ENCODE results near the gene KEAP1.
A peak's percentile ranks its signal among the peaks of the same experiment; 100 is the strongest.
"Not testable (repeated sequence)": the region's sequence is repeated elsewhere in the genome, so short reads cannot be mapped to it uniquely, and the experiment has no call there.

KEAP1 gene

DNA sequence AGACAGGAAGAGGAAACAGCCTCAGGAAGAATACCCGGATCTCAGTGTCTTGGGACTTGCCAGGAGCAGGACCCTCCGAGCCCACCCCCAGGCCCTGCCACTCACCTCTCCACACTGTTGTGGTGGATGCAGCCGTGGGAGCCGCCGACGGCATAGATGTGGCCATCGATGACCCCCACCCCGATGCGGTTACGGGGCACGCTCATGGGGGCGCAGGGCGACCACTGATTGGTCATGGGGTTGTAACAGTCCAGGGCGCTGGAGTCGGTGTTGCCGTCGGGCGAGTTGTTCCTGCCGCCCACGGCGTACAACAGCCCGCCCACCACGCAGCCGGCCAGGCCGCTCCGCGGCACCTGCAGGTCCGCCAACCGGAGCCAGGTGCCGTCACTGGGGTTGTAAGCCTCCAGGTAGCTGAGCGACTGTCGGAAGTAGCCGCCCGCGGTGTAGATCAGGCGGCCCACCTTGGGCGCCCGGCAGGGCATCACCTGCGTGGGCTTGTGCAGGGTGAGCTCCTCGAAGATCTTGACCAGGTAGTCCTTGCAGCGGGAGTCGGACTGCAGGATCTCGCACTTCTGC is 11.6 kb downstream of the KEAP1 start:
- no peak for DNase-seq

DNA sequence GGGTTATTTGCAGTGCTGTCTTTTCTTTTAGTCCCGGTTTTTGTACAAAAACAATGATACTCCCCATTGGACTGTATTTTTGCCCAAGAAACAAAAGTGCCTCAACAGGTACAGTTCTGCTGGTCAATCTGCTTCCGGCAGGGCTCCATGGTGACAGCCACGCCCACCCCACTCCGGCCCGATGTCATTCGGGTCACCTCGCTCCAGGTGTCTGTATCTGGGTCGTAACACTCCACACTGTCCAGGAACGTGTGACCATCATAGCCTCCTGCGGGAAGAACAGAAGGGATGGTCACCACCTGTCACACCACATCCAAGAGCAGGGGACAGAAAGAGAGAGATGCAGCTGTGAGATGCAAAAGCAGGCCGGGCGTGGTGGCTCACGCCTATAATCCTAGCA is 16.6 kb downstream of the KEAP1 start:
- DNase-seq = no peak

DNA sequence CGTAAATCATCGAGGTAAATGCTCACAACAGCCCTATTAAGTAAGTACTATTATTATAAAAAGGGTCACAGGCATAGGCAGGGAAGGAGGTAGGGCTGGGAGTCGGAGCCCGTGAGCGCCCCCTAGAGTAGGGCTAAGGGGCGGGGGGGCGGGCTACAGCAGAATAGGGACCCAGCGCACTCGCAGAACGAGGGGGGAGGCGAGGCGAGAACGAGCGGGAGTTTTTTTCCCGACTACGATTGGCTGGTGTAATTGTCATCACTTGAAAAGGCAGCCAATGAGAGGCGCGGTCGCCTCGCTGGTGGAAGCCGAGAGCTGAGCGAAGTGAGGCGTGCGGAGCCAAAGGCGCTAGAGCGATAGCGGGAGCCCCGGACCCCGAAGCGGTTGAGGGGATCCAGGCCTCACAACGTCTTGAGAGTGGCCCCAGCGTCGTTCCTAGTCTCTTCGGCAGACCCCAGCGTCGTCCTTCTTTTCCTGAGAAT is 24.2 kb downstream of the KEAP1 start:
- DNase-seq = peak; percentile 91

DNA sequence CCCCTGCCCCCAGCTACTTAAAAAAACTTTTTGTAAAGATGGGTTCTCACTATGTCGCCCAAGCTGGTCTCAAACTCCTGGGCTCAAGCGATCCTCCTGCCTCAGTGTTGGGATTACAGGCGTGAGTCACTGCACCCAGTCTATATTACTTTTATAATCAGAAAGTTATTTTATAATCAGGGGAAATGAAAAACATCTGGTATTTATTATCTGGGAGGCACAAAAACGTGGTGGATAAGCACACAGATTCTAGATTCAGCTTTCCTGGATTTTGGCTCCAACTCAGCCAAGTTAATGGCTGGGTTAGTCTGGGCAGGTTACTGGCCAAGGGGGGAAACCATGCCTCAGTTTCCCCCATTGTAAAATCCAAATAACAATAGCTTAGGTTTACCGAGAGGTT is 24.7 kb downstream of the KEAP1 start:
- no peak for DNase-seq

DNA sequence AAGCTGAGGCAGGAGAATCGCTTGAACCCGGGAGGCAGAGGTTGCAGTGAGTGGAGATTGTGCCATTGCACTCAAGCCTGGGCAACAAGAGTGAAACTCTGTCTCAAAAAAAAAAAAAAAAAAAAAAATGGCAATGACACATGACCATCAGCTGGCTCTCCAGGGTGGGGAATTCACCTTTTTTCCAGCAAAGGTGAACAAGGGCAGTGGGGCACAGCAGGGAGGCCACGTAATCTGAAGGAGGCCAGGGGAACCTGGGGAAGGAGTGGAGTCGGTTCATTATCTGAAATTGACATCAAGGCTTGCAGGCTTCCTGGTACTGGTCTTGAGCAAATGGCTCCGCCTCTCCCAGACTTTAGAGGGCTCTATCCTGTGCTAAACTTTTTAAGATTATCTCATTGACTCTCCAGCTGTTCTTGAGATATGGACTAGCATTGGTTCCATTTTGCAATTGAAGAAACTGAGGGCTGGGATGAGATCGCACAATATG is 28.1 kb downstream of the KEAP1 start:
- DNase-seq = no peak

DNA sequence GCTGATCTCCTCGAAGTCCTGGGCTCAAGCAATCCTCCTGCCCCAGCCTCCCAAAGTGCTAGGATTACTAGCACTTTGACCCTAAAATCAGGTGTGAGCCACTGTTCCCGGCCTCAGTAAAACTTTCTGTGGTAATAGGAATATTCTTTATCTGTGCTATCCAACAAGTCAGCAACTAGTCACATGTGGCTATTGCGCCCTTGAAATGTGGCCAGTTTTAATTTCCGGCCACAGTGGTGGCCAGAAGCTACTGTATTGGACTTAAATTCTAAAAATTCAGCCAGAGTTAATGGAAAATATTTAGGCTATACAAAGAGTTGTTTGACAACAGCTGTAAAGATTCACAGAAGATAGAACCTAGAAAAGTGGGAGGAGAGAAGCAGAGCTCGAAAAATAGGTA is 30.0 kb downstream of the KEAP1 start:
- no peak for DNase-seq

DNA sequence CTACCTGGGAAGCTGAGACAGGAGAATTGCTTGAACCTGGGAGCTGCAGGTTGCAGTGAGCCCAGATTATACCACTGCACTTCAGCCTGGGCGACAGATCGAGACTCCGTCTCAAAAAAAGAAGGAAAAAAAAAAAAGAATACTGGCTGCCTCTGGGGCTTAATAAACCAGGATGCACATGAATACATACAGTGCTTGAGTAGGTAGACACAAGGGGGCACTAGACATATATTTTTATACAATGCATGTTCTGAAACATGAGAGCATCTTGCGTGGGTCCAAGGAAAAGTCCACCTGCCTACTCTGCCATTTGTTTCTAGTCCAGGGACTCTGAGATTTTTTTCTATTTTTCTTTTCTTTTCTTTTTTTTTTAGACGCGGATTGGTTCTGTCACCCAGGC is 31.2 kb downstream of the KEAP1 start:
- DNase-seq = no peak

DNA sequence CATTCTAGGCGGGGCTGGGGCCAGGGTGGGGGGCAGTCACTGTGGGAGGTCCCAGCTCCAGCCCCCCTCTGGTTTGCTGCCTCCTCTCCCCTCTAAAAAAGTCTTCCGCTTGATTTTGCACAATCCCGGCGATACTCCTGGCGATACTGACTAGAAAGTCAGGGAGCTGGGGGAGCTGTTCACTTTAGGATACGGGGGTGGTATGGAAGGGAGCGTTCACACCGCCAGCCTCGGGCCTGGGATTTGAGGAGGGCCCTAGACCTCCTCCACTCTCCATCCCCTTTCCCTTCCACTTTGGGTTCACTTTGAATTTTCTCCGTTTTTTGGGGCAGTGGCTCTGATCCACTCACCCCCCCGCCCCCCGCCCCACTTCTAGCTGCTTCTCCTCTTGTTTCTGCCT is 35.0 kb downstream of the KEAP1 start:
- no peak for DNase-seq

DNA sequence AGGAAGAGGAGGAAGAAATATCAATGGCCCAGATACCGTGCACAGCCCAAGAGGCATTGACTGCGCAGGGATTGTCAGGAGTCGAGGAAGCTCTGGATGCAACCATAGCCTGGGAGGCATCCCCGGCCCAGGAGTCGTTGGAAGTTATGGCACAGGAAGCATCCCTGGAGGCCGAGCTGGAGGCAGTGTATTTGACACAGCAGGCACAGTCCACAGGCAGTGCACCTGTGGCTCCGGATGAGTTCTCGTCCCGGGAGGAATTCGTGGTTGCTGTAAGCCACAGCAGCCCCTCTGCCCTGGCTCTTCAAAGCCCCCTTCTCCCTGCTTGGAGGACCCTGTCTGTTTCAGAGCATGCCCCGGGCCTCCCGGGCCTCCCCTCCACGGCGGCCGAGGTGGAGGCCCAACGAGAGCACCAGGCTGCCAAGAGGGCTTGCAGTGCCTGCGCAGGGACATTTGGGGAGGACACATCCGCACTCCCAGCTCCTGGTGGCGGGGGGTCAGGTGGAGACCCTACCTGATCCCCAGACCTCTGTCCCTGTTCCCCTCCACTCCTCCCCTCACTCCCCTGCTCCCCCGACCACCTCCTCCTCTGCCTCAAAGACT is 36.0 kb downstream of the KEAP1 start:
- DNase-seq = no peak

DNA sequence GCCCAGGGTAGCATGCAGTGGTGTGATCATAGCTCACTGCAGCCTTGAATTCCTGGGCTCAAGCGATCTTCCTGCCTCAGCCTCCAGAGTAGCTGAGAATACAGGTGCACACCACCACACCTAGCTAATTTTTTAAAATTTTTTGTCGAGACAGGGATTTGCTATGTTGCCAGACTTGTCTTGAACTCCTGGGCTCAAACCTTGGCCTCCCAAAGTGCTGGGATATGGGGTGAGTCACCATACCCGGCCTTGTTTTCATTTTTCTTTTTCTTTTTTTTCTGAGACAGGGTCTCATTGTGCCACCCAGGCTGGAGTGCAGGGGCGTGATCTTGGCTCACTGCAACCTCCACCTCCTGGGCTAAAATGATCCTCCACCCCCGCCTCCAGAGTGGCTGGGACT is 38.7 kb downstream of the KEAP1 start:
- DNase-seq = no peak

DNA sequence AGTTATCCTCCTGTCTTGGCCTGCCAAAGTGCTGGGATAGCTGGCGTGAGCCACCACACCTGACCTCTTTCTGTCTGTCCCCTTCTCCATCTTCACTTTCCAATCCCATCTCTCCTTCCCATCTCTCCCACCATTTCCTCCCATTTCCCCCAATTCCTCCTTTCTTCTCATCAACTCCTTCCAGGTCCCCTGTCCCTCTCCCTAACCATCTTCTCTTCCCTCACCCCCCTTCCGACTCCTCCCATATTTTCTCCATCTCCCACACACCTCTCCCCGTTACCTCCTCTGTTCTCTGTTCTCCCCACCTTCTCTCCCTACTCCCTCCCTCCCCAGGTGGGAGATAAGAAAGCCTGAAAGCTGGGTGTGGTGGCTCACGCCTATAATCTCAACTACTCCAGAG is 40.6 kb downstream of the KEAP1 start:
- DNase-seq = no peak

DNA sequence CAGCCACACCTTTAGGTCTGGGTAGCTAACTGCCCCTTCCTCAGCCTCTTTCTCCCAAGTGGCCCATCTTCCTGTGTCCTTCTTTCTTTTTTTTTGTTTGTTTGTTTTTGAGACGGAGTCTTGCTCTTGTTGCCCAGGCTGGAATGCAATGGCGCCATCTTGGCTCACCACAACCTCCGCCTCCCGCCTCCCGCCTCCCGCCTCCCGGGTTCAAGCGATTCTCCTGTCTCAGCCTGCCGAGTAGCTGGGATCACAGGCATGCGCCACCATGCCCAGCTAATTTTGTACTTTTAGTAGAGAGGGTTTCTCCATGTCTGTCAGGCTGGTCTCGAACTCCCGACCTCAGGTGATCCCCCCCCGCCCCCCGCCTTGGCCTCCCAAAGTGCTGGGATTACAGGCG is 41.1 kb downstream of the KEAP1 start:
- DNase-seq = not testable (repeated sequence)

DNA sequence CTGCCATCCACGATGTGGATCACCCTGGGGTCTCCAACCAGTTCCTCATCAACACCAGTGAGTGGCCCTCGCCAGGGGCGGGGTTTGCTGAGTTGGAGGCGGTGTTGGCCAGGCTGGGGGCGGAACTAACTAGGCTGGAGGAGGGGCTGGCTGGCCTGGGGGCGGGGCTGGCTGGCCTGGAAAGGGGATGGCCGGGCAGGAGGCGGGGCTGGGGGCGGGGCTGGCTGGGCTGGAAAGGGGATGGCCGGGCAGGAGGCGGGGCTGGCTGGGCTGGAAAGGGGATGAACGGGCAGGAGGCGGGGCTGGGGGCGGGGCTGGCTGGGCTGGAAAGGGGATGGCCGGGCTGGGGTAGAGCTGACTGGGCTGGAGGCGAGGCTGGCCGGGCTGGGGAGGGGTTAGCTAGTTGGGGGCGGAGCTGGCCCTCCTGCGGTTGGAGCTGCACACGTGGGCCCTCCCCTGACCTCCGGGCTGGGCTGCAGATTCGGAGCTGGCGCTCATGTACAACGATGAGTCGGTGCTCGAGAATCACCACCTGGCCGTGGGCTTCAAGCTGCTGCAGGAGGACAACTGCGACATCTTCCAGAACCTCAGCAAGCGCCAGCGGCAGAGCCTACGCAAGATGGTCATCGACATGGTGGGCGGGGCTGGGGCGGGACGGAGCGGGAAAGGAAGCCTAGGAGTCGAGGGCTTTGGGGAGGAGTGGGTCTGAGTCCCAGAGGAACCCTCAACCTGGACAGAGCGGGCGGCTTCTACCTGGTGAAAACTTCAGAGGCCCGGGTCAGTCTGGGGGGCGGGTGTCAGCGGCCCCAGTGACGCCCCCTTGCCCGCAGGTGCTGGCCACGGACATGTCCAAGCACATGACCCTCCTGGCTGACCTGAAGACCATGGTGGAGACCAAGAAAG is 41.9 kb downstream of the KEAP1 start:
- peak; percentile 97 for DNase-seq

DNA sequence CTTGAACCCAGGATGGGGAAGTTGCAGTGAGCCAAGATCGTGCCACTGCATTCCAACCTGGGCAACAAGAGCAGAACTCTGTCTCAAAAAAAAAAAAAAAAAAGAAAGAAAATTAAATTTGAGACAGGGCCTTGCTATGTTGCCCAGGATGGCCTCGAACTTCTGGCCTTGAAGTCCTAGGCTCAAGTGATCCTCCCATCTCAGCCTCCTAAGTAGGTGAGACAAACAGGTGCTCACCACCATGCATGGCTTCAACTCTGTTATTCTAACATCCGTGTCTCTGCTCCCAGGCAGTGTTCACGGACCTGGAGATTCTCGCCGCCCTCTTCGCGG is 42.5 kb downstream of the KEAP1 start:
- no peak for DNase-seq

DNA sequence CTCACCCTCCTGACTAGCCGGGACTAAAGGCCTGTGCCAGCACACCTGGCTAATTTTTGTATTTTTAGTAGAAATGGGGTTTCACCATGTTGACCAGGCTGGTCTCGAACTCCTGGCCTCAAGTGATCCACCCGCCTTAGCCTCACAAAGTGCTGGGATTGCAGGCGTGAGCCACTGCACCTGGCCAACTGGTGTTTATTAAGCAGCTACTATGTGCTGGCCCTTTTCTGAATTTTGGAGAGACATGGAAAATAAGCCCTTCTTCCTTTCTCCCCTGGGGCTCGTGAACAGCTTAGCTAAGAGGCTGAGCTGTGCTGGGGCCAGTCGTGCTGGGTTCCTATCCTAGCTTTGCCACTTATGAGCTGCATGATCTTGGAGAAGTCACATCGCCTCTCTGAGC is 44.4 kb downstream of the KEAP1 start:
- not testable (repeated sequence) for DNase-seq

DNA sequence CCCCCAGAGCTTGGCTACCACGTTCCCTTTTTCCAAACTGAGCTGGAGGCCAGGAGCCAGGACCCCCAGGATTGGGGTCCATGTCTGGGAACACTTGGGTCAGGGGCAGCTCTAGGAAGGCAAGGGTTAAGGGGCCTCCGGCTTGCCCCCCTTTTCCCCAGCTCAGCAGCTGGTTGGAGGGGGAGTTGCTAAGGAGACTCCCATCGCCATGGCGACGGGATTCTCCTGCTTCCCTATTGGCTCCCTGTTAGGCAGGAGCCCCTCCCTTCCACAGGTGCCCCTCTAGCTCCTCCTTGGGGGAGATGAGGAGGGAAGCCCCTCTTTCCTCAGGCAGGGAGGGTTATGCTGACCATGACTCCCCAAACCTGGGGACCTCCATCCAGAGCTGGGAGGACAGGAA is 48.9 kb downstream of the KEAP1 start:
- no peak for DNase-seq

DNA sequence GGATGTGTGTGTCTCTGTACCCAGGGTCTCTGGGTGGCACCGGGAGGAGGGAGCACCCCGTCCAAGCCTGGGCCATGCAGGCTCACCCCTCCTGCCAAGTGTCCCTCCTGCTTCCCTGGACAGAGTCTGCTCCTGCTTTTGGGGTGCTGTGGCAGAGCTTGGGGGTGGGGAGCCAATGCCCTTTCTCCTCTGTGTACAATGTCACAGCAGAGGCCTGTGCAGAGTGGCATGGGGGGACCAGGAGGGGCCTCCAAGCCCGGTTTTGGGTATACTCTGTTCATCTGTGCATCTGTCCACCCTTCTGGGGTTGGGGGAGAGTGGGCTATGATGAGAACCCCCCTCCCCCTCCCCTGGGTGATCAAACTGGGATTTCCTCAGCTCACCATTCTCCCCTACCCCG is 49.3 kb downstream of the KEAP1 start:
- no peak for DNase-seq

DNA sequence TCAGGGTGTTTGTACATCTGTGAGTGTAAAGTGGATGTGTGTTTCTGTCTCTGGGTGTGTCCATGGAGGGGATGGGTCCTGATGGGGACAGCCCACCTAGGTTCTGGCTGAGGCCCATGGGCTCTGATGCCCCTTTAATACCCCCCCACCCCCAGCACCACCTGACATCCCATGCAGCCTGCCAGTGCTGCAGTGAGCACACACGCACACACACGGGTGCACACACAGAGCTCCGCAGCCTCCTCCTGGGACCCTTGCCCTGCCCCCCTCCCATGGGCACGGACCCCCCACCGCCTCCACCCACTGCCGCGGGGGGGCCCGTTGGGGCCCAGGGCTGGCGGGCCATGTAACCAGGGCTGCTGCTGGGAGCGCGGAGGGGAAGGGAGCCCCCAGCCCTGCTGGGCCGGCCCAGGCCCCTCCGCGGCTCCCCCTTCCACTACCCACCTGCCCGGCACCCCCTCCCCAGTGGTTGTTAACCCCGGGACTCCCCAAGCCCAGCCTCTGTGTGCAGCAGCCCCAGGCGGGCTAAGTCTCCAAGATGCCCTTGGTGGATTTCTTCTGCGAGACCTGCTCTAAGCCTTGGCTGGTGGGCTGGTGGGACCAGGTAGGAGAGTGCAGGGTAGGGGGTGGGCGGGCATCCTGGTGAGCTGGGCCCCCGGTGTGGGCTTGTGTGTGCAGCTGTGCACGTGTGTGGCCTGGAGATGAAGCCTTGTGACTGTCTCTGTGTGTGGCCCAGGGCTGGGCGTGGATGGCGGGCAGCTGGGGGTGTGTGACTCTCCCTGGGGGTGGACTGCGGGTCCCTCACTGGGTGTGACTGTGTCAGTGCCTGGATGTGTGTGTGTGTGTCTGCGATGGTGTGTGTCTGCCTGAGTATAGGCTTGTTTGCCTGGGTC is 50.2 kb downstream of the KEAP1 start:
- no peak for DNase-seq

DNA sequence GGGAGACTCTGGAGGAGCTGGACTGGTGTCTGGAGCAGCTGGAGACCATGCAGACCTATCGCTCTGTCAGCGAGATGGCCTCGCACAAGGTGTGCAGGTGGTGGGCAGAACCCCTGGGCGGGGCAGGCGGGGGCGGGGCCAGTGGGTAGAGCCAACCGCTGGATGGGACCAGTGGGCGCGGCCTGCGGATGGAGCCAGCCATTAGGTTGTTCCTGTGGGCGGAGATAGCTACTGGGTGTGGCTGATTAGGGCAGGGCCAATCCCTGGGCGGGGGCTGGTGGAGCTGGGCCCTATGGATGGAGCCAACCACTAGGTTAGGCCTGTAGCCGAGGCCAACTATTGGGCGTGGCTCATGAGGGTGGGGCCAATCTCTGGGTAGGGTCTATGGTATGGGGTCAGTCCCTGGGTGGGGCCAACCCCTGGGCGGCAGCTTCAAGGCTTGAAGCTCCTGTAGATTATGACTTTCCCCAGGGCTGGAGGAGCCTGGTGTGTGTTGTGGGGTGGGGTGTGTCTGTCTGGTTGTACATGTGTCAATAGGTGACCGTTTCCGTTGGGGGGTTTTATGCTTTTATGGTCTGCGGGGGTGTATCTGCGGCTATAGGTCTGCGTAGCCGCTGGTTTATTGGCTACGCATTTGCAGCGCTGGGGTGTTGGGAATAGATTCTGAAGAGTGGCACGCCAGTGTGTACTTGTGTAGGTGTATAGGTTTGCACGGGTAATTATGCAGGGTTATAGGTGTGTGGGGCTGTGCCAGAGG is 52.1 kb downstream of the KEAP1 start:
- no peak for DNase-seq

DNA sequence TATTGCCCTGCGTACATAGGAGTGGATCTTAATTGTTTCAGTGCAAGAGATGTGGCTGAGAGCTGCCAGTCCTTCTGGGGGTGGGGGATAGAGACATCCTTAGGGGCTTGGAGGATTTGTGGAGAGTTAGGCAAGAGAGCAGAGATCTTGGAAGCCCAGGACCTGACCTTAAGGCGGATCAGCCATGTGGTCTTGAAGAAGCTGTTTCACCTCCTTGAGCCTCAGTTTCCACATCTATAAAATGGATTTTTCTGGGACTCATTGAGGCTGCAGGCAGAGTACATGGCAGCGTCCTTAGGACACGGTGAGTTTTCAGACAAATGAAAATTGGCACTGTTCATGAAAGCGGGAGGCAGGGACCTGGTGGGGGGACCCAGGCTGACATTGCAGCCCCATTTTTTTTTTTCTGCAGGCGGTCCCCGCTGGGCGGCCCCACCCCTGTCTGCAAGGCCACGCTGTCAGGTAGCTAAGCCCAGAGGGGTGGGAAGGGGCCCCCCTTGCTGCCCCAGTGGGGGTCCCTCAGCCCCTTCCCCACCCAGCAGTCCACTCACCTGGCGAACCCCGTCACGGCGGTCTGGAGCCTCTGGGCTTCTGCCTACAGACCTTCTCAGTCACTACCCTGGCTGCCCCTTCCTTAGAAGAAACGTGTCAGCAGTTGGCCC is 52.8 kb downstream of the KEAP1 start:
- no peak for DNase-seq

DNA sequence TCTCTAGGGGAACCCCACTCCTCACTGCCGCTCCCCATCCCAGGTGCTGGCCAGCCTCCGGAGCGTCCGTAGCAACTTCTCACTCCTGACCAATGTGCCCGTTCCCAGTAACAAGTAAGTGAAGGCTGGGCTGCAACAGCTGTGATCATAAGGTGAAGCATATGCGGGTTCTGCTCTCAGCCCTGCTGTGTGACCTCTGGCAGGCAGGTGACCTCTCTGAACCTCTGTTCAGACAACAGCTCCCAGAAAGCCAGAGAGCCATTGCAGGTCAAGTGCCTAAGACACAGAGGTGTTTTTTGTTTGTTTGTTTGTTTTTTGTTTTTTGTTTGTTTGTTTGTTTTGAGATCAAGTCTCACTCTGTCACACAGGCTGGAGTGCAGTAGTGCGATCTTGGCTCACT is 54.1 kb downstream of the KEAP1 start:
- no peak for DNase-seq

DNA sequence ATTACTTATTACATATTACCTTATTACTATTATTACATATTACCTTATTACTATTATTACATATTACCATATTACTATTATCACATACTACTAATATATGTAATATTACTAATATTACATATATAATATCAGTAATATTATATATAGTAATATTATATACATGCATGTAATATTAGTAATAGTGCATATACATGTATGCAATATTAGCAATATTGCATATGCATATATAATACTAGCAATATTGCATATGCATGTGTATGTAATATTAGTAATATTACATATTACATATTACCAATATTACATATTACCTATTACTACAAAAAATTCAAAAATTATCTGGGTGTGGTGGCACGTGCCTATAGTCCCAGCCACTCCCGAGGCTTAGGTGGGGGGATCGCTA is 60.5 kb downstream of the KEAP1 start:
- DNase-seq = no peak

Measured in left hindlimb (tissue), 1 donor.